ENCODE measurements around the gene CARS2. TPM values are rescaled to one million over a fixed set of nuclear protein-coding genes. Genes with fewer than 3 reads are reported as not detected.

CARS2 gene
- polyA plus RNA-seq, 1 donor (not counting 4 experiments of a cell fraction or from before 2014, with no cell fraction given): 90.0 TPM

DNA sequence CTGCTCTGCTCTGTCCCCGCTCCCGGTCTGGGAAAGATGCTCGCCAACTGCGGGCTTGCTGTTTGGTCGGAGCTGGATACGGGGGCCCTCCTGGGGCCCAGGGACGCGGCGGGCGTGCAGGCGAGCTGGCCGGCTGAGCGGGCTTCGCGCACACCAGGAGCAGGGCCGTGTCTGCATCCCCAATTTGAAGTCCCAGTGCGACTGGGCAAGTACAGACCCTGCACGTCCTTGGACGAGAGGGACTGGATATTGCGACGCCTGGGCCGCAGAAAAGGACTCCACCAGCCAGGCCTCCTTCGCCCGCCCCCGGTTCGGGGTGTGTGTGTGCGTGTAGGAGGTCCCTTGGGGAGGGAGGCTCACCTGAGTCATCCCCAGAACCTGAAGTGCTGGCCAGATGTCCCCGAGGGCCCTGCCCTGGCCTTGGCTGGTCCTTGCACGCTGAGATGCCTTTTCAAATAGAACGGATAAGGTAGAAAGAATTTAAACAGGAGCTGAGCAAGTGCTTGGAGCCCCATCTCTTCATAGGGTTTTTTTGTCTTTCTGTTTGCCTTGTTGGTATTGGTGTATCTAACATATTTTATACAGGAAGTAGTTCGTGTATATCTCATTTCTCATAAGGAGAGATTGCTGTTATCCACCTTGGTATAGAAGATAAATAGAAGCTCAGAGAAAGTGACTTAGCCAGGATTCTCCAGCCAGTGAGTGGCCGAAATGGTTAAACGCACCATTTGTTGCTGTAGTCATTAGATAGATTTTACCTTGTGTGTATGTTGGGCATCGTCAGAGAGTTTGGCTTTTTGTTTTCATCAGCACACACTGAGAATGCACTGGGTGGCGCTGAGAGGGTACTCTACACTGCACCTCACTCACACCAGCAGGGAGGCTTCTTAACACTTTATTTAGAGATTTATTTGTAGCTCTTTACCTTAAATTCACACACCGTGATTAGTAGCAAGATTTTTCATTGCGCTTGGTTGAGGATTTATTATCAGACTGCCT is 89.5 kb downstream of the CARS2 start:
- H2AFZ ChIP-seq (ENCODE audit: control insufficient read depth, low read length): peak overlapping the region; percentile 90
- peaks cover 56% of the 10 kb centered on the region for H3K79me2 ChIP-seq (ENCODE audit: control insufficient read depth, insufficient read depth, low read length)
- H3K4me1 ChIP-seq (ENCODE audit: control insufficient read depth, extremely low read depth, insufficient read depth, low read length): peaks cover 26% of the 10 kb centered on the region
- peak overlapping the region; percentile 87 for H3K9ac ChIP-seq (ENCODE audit: control insufficient read depth, extremely low read depth, insufficient read depth, low read length)
- DNase-seq (ENCODE audit: low read depth, low spot score) (no peak), FAIRE-seq (peak; percentile 67)
- peak overlapping the region; percentile 73 to 84 (median 73) for H3K4me3 ChIP-seq (ENCODE audit: control insufficient read depth in 2 of 3, extremely low read depth in 1 of 3, insufficient read depth in 2 of 3, low read depth in 1 of 3, low read length in 3 of 3)
- H4K20me1 ChIP-seq (ENCODE audit: control insufficient read depth, extremely low read depth, insufficient read depth, low read length): peaks cover 4% of the 10 kb centered on the region
- no peaks in the 10 kb centered on the region for H3K27me3 ChIP-seq (ENCODE audit: control insufficient read depth, extremely low read depth, insufficient read depth, low read length)
- TF ChIP-seq EZH2 (IDR thresholded peaks at IDR 0.05; ENCODE audit: low read length): no peak
- TF ChIP-seq, protein P1, sequence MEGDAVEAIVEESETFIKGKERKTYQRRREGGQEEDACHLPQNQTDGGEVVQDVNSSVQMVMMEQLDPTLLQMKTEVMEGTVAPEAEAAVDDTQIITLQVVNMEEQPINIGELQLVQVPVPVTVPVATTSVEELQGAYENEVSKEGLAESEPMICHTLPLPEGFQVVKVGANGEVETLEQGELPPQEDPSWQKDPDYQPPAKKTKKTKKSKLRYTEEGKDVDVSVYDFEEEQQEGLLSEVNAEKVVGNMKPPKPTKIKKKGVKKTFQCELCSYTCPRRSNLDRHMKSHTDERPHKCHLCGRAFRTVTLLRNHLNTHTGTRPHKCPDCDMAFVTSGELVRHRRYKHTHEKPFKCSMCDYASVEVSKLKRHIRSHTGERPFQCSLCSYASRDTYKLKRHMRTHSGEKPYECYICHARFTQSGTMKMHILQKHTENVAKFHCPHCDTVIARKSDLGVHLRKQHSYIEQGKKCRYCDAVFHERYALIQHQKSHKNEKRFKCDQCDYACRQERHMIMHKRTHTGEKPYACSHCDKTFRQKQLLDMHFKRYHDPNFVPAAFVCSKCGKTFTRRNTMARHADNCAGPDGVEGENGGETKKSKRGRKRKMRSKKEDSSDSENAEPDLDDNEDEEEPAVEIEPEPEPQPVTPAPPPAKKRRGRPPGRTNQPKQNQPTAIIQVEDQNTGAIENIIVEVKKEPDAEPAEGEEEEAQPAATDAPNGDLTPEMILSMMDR (optimal IDR thresholded peaks at IDR 0.05 in 1 of 3, IDR thresholded peaks at IDR 0.05 in 1 of 3, conservative IDR thresholded peaks at IDR 0.05 in 1 of 3; ENCODE audit: extremely low read depth in 1 of 3, insufficient read depth in 2 of 3, low read length in 3 of 3): peak in 1 of 3 experiments; percentile 26
- H3K27ac ChIP-seq (ENCODE audit: control insufficient read depth, insufficient read depth, low read length): peak overlapping the region; percentile 76
- H3K4me2 ChIP-seq (ENCODE audit: control insufficient read depth, extremely low read depth, insufficient read depth, low read depth, low read length): peak overlapping the region; percentile 84
- H3K36me3 ChIP-seq (ENCODE audit: control insufficient read depth in 2 of 2, extremely low read depth in 1 of 2, insufficient read depth in 2 of 2, low read length in 2 of 2): no peaks in the 10 kb centered on the region
- H3K9me1 ChIP-seq (ENCODE audit: control insufficient read depth, extremely low read depth, insufficient read depth, low read length): no peaks in the 10 kb centered on the region
- dilution Hi-C loops (cut with MboI; ENCODE audit: extremely low pct_ligation_motif_present, low sequenced_read_pairs): no loop called here
- no peaks in the 10 kb centered on the region for H3K9me3 ChIP-seq (ENCODE audit: control insufficient read depth, low read depth, low read length)

DNA sequence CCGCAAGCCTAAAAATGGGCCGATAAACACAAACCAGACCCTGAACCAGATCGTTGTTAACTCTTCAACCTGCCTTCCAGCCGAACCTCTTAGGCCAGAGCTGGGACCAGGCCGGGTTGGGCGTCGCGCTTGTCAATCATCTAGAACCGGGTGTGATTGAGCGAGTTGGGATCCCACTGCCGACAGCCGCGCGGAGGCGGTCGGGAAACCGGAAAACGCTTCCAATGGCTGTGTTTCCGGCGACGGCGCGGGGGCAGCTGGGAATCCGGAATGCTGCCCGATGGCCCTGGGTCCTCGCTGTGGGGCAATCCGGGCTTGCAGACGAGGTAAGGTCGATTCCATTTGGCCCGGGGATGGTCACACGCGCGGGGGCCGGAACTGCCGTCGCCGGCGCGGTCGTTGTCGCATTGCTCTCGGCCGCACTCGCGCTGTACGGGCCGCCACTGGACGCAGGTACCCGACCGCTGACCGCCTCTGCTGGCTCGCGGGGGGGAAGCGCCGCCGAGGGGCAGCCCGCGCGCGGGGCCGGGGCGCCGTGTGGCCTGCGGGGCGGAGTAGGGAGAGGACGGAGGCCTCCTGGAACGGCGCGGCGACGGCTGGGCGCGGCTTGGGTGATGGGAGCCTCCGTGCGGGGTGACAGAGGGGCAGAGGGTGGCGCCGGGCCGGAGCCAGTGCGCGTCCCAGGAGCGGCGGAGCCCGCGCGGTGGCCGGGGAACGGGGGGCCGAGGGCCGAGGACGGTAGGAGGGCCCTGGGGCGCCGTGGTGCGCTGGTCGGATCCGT is 90.4 kb downstream of the CARS2 start, which contains the start of gene NAXD:
TSS of gene NAXD (plus strand) at position 224 of the 781 bp plus-strand sequence. CDS start at position 281, 57 bp downstream.
- Histone ChIP-seq H3K4me3 (ENCODE audit: control insufficient read depth in 2 of 3, extremely low read depth in 1 of 3, insufficient read depth in 2 of 3, low read depth in 1 of 3, low read length in 3 of 3) (peak within 1 kb of the TSS; percentile 73 to 84 (median 73)), H3K36me3 (ENCODE audit: control insufficient read depth in 2 of 2, extremely low read depth in 1 of 2, insufficient read depth in 2 of 2, low read length in 2 of 2) (no peaks in the 10 kb centered on the region), H3K27ac (ENCODE audit: control insufficient read depth, insufficient read depth, low read length) (peak within 1 kb of the TSS; percentile 76), H3K27me3 (ENCODE audit: control insufficient read depth, extremely low read depth, insufficient read depth, low read length) (no peaks in the 10 kb centered on the region), H3K9me1 (ENCODE audit: control insufficient read depth, extremely low read depth, insufficient read depth, low read length) (no peaks in the 10 kb centered on the region), H3K4me2 (ENCODE audit: control insufficient read depth, extremely low read depth, insufficient read depth, low read depth, low read length) (peak within 1 kb of the TSS; percentile 84), H3K9me3 (ENCODE audit: control insufficient read depth, low read depth, low read length) (no peaks in the 10 kb centered on the region), H3K79me2 (ENCODE audit: control insufficient read depth, insufficient read depth, low read length) (peaks cover 47% of the 10 kb centered on the region), H3K4me1 (ENCODE audit: control insufficient read depth, extremely low read depth, insufficient read depth, low read length) (peaks cover 33% of the 10 kb centered on the region), H4K20me1 (ENCODE audit: control insufficient read depth, extremely low read depth, insufficient read depth, low read length) (peaks cover 4% of the 10 kb centered on the region), H3K9ac (ENCODE audit: control insufficient read depth, extremely low read depth, insufficient read depth, low read length) (peak within 1 kb of the TSS; percentile 87), H2AFZ (ENCODE audit: control insufficient read depth, low read length) (peak within 1 kb of the TSS; percentile 90)
- no peak for DNase-seq (ENCODE audit: low read depth, low spot score)
- FAIRE-seq: peak; percentile 90
- dilution Hi-C loops (cut with MboI; ENCODE audit: extremely low pct_ligation_motif_present, low sequenced_read_pairs): no loop called here
- no peak for TF ChIP-seq EZH2 (IDR thresholded peaks at IDR 0.05; ENCODE audit: low read length)
- TF ChIP-seq, protein P1 (optimal IDR thresholded peaks at IDR 0.05 in 1 of 3, IDR thresholded peaks at IDR 0.05 in 1 of 3, conservative IDR thresholded peaks at IDR 0.05 in 1 of 3; ENCODE audit: extremely low read depth in 1 of 3, insufficient read depth in 2 of 3, low read length in 3 of 3): no peak
